ENCODE data around the gene DPM3.

The DPM3 gene

GRCh38 chr1:155093911-155094621 lies 46.3 kb downstream of the DPM3 start:
- no peak for DNase-seq (ENCODE audit: low read depth)

- no peak for DNase-seq (ENCODE audit: low read depth)
Measured at GRCh38 chr1:155092641-155093040, 47.7 kb downstream of the DPM3 start.

- DNase-seq (ENCODE audit: low read depth), result no peak
Measured at GRCh38 chr1:155092131-155092530, 48.2 kb downstream of the DPM3 start.

GRCh38 chr1:155091071-155092051 lies 49.0 kb downstream of the DPM3 start:
- peak; percentile 70 for DNase-seq (ENCODE audit: low read depth)
